Measurements from ENCODE around the gene SORBS1.

The SORBS1 gene

GRCh38 chr10:95558593-95559320, 2.4 kb downstream of the SORBS1 start:
- TF ChIP-seq Cebpa-rat (IDR thresholded peaks at IDR 0.05), result peak; percentile 64; the same call in 1 of the 2 replicates
- Histone ChIP-seq H3K4me2 (peak overlapping the region; percentile 42), H4K20me1 (peaks cover 12% of the 10 kb centered on the region), H3K27ac (no peak overlapping the region), H3K9me3 (no peaks in the 10 kb centered on the region), H3K36me3 (no peaks in the 10 kb centered on the region), H3K9ac (no peak overlapping the region), H3K4me1 (peaks cover 49% of the 10 kb centered on the region), H3K4me3 (no peak overlapping the region), H3K27me3 (peaks cover 23% of the 10 kb centered on the region)

DNA sequence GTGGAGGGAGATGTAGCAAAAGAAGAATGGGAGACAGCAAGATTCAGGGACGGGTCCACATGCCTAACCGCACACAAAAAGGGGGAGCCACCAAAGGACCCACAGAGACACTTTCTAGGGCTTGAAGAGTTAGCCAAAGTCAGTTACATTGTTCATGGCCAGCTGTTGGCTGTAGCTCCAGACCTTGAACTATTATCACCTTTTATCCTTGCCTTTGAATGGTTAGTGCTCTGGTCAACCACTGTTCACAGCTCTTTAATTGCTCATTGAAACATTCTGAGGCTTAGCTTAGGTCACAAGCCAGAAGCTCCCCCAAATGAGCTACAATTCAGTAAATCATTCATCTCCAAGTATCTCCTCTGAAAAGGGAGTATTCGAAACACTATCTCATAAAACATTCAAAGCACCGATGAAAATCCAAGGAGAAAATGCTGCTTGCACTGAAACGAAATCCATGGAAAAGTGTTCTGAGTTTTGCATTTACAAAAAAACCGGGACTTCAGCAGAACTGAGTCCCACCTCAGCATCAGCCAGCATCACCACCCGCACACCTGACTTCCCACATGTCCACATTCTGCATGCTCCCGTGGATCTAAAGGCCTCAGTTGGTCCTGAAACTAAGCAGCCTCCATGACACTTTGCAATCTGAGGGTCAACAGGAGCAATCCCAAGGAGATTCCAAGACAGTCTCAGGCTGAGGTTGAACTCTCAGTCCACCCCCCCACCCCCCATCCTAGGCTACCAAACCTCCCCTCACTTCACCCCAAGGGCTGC, 4.0 kb downstream of the SORBS1 start:
- Histone ChIP-seq H3K4me1 (peaks cover 49% of the 10 kb centered on the region), H3K27ac (no peak overlapping the region), H3K36me3 (no peaks in the 10 kb centered on the region), H4K20me1 (peaks cover 12% of the 10 kb centered on the region), H3K4me2 (peak overlapping the region; percentile 67; the same call in 1 of the 2 replicates), H3K27me3 (peaks cover 23% of the 10 kb centered on the region), H3K9ac (no peak overlapping the region), H3K4me3 (no peak overlapping the region), H3K9me3 (no peaks in the 10 kb centered on the region)
- no peak for TF ChIP-seq Cebpa-rat (IDR thresholded peaks at IDR 0.05)

GRCh38 chr10:95553674-95554073, 7.5 kb downstream of the SORBS1 start:
- TF ChIP-seq Cebpa-rat (IDR thresholded peaks at IDR 0.05), result no peak
- Histone ChIP-seq H3K4me1 (peaks cover 30% of the 10 kb centered on the region), H3K9ac (no peak overlapping the region)

GRCh38 chr10:95552679-95553342, 8.4 kb downstream of the SORBS1 start:
- H3K4me1 ChIP-seq, result peaks cover 27% of the 10 kb centered on the region
- H3K9me3 ChIP-seq, result no peaks in the 10 kb centered on the region
- no peak overlapping the region for H3K9ac ChIP-seq
- no peak for TF ChIP-seq Cebpa-rat (IDR thresholded peaks at IDR 0.05)
- H3K27ac ChIP-seq, result no peak overlapping the region
- no peaks in the 10 kb centered on the region for H4K20me1 ChIP-seq
- H3K27me3 ChIP-seq, result no peaks in the 10 kb centered on the region
- H3K4me2 ChIP-seq, result no peak overlapping the region
- no peaks in the 10 kb centered on the region for H3K36me3 ChIP-seq
- no peak overlapping the region for H3K4me3 ChIP-seq

More at GRCh38 chr10:95553674-95554073, 7.5 kb downstream of the SORBS1 start:
- Histone ChIP-seq H3K9me3 (no peaks in the 10 kb centered on the region), H4K20me1 (peaks cover under 1% of the 10 kb centered on the region; the same call in 1 of the 2 replicates), H3K27ac (no peak overlapping the region), H3K27me3 (peaks cover 2% of the 10 kb centered on the region), H3K4me2 (no peak overlapping the region), H3K36me3 (no peaks in the 10 kb centered on the region), H3K4me3 (no peak overlapping the region)

DNA sequence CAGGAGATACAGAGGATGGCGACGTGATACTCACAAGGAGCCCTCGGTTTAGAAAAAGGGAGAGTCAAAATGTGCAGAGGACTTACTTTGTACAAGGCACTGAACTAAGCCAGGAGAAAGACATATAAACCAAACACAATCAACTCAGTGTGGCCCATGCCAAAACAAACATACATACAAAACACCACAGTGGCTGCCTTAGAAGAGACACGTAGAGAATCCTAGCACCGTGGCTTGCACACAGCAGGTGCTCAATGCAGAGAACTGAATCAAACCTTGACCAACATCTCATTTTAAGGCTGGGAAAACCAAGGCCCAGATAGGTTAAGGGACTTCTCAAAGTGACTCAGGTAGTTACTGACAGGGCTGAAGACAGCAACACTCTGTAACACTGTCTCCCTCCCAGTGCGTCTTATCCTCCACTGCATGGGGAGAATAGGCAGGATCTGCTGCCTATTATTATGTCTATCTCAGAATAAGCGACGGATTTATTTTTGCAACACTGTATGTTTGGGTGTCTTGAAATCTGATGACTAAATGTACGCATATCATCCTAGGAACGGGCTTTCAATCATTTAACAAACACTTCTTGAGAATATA, 11.0 kb downstream of the SORBS1 start:
- no peak for TF ChIP-seq Cebpa-rat (IDR thresholded peaks at IDR 0.05)
- H3K27ac ChIP-seq, result no peak overlapping the region

DNA sequence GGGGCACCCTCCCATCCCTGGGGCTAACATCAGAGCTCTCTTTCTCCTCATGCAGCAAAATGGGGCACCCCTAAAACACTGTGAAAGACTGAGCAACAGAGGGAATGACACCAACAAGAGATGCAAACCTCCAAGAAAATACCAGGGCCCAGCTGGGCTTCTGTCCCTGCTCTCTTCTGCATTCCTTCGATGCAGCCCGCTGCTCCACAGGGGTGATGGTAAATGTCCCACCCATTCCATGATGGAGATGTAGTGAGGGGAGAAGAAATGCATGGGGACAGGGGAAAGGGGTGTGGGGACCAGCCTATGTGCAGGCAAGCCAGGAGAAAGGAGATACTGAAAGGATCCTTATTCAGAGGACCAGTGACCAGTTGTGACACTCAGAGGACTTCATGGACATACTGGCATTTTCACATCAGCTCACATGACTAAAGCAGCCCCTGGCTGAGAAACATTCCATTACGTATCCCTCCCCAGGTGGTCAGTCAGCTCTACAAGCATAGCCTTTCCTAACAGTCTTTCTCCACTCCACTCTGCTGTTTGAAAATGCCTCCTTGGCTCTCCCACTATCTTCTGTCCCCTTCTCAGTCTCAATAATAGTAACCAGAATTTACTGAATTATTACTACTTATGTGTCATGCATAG, 13.3 kb downstream of the SORBS1 start:
- Histone ChIP-seq H3K4me3 (no peak overlapping the region), H3K9me3 (no peaks in the 10 kb centered on the region), H3K27ac (no peak overlapping the region), H4K20me1 (no peaks in the 10 kb centered on the region), H3K36me3 (no peaks in the 10 kb centered on the region), H3K9ac (no peak overlapping the region), H3K27me3 (no peaks in the 10 kb centered on the region), H3K4me2 (no peak overlapping the region), H3K4me1 (peaks cover 8% of the 10 kb centered on the region; the same call in 1 of the 2 replicates)
- no peak for TF ChIP-seq Cebpa-rat (IDR thresholded peaks at IDR 0.05)

More for the DNA sequence above, 11.0 kb downstream of the SORBS1 start:
- no peak overlapping the region for H3K4me2 ChIP-seq
- H4K20me1 ChIP-seq, result no peaks in the 10 kb centered on the region
- no peak overlapping the region for H3K4me3 ChIP-seq
- no peak overlapping the region for H3K9ac ChIP-seq
- H3K9me3 ChIP-seq, result no peaks in the 10 kb centered on the region
- peaks cover 4% of the 10 kb centered on the region for H3K4me1 ChIP-seq
- H3K36me3 ChIP-seq, result no peaks in the 10 kb centered on the region
- H3K27me3 ChIP-seq, result no peaks in the 10 kb centered on the region

GRCh38 chr10:95547197-95547596, 14.0 kb downstream of the SORBS1 start:
- Histone ChIP-seq H4K20me1 (no peaks in the 10 kb centered on the region), H3K9ac (no peak overlapping the region), H3K27ac (no peak overlapping the region), H3K4me3 (no peak overlapping the region), H3K27me3 (no peaks in the 10 kb centered on the region), H3K9me3 (no peaks in the 10 kb centered on the region), H3K4me2 (no peak overlapping the region), H3K4me1 (peaks cover 8% of the 10 kb centered on the region; the same call in 1 of the 2 replicates), H3K36me3 (no peaks in the 10 kb centered on the region)
- no peak for TF ChIP-seq Cebpa-rat (IDR thresholded peaks at IDR 0.05)

GRCh38 chr10:95545981-95546380, 15.2 kb downstream of the SORBS1 start:
- Histone ChIP-seq H3K4me1 (peaks cover 8% of the 10 kb centered on the region; the same call in 1 of the 2 replicates), H3K9ac (no peak overlapping the region), H3K27ac (no peak overlapping the region), H3K4me3 (no peak overlapping the region), H3K4me2 (no peak overlapping the region), H3K36me3 (no peaks in the 10 kb centered on the region), H3K27me3 (no peaks in the 10 kb centered on the region), H3K9me3 (no peaks in the 10 kb centered on the region), H4K20me1 (no peaks in the 10 kb centered on the region)
- no peak for TF ChIP-seq Cebpa-rat (IDR thresholded peaks at IDR 0.05)
